HG03175 (cell line): ENCODE measurements around the gene UROC1.

ENCODE experiments used
- ATAC-seq: cut with Tn5 transposase; IDR thresholded peaks from one replicate; pipeline ENCODE4 v1.9.1; 2021; ENCODE audit warnings: mild to moderate bottlenecking, moderate library complexity; ENCODE audit not compliant: unreplicated experiment

UROC1 gene

DNA sequence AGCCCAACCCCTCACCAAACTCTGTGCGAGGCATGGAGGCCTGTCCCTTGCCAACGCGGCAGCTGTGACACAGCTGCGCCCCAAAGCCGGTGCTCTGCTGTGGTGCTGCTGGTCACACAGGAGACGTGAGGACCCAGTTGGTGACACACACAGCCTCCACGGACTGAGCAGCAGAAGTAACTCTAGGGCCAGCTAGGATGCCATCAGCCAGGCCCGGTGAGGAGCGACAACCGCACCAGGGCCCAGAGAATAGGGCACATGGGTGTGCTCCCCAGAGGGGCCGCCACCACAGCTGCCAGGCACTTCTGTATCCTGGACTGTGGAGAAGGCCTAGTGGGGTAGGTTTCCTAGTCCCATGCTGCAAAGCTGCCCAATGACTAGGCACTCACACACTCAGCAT, 52.6 kb downstream of the UROC1 start:
- ATAC-seq = no peak

DNA sequence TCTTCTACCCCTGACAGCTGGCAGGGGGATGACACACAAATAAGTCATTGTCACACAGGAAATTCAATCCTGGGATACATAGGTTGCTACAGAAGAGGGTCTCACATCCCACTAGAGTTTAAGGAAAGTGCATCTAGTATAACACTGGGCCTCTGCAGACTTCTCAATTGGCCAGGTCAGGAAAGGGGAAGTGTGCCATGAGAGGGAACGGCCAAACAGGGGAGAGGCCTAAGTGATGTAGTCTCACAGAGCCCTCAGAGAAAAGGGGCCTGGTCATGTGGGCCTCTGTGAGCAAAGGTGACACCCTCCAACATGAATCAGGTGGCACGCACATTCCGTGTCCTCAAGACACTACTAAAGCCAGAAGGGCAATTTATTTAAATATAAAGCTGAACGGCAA, 53.1 kb downstream of the UROC1 start:
- no peak for ATAC-seq

DNA sequence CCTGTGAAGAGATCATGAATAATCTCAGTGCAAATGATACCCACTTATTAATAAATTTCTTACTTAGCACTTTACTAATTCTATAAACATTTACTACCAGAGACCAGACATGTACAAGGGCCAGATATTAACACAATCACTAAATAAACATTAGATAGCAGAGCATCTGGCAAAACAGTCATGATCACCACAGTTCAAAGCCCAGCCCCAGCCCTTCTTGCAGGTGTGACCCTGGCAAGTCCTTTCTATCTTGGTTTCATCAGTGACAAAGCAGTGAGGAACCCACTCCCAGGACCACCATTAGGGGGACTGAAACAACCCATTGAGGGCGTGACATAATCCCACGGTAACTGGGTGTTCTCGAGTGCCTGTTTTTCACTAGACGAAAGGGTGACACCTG, 53.5 kb downstream of the UROC1 start:
- no peak for ATAC-seq

DNA sequence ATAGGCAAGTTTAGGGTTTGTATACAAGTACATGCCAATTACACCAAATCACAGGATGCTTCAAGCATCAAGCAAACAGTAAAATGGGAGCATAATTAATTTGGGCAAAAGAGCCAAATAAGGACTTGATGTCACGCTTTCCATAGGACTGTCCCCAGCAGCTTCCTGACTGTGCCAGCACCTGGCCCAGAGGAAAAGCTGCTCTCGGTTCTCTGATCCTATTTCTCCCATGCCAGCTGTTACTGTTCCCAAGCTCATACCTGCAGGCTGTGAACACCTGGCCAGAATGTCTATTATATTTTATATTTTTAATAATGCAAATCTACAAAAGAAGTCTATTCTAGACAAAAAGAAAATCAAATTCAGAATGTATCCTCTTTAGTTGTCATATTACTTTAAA, 54.1 kb downstream of the UROC1 start:
- no peak for ATAC-seq

DNA sequence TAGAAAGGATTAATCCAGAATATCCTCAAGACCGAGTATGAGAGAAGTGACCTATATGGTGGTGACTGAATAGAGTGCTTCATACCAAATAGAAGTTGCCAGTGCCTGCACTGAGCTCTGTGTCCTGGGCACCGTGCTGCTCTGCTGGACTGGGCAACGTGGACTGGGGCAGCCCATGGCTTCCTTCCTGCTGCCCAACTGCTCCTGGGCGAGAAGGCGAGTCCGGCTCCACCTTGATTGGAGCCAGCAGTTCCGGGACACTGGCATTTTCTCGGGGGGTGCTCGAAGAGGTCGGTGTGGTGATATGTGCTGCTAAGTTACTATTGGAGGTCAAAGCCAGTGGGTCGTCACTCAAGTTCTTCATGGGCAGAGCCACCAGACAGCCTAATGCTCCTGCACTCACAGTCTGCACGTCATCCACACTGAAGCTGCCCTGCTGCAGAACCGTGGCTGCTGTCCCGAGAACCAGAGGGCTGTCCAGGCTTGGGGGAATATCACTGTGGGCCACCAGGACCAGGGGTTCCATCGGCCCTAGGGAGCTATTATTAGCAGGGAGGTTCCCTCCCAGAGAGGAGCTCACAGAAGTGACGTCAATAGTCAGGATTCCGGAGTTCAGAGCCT, 56.0 kb downstream of the UROC1 start:
- no peak for ATAC-seq

DNA sequence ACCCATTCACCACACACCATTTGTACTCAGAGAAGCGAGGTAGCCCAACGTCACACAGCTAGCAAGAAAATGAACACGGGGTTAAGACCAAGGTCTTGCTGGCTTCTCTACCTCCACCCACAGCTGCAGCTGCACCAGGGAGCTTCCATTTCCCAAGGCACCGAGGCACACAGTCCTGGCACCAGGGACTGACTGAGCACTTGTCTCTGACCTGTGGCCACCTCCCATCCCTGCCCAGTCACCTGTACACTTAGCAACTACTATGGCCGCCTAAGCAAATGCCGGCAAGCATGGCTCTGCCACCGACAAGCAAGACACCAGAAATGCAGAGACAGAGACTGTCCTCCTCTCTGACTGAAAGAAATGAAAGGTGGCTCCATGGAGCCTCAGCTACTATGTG, 57.2 kb downstream of the UROC1 start:
- ATAC-seq = no peak

DNA sequence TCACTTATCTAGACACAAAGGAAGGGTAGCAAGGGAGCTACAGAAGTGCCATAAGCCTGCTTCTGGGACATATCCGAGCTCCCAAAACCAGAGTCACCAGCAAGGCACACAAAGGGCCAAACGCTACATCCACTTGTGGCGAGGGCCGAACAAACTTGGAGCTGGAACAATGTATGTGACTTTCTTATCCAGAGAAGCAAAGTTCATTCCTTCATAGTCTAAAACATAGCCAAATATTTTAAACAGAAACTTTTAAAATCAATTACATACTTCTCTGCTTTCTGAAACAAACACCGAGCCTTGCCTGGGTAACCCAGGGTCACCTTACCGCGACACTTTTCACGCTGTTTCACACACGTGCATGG, 57.8 kb downstream of the UROC1 start:
- ATAC-seq = no peak

DNA sequence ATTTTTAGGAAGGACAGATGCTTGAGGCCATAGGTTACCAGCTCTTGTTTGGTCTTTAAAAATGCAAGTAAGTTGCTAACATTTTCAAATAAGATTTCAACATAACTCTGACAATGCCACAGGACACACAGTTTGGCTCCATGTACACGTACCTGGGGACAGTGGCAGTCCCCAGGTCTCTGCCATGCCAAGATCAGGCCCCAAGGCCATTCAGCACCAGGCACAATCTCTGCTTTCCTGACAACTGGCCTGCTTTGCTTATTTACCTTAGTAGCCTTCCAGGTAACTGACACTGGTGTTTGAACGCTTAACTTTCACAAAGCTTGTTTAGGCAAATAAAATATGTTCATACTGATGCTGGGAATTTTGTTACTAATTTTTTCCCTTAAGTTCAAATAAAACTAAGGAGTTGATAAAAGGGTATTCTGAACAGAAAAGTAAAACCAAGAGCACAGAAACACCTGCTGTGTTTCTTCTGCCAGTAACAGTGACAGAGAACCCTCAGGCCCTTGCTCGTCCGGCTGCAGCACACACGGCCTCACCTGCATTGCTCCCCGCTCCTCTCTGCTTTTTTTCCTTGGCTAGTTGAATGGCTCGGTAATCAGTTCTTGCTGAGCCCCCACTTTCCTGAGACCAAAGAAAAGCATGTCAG, 58.3 kb downstream of the UROC1 start:
- no peak for ATAC-seq

DNA sequence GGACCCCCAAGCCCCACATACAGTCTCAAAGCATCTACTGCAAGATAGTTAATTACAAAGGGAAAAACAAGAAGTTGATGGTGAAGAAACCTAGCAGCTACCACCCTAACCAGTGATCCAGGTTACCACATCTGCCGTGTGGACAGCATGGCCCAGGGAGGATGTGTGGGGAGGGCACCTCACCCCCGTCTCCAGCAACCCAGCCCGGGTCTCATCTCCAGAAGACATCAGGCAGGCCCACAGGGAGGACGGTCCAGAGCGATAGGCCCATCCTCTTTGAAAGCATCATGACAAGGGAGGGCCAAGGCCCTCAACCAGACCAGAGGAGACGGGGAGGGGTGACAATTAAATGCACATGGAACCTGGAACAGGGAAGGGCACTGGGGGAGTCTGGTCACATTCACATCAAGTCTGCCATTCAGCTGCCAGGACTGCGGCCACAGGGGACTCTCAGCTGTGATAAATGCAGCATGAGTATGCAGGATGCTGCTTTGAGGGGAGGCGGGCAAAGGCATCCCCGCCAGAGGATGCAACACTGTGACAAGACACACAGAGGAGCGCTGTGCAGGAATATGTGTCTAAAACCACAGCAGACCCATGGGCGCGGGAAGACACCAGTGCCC, 60.7 kb downstream of the UROC1 start:
- ATAC-seq = no peak

DNA sequence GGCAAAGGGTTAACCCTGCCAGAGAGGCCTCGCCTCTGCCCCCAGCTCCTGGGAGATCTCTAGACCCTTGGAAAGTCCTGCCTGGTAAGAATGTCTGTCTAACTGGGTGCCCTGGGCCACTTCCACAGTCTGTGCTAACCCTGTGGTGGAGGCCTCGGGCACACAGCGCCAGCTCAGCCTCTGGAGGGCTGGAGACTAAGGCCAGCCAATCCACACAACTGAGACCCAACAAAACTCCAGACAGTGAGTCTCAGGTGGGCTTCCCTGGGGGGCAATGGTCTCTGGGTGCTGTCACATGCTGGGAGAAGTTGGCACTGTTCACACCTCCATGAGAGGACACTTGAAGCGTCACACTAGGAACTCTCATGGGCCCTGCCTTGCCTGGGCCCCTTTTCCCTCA, 61.4 kb downstream of the UROC1 start:
- no peak for ATAC-seq

DNA sequence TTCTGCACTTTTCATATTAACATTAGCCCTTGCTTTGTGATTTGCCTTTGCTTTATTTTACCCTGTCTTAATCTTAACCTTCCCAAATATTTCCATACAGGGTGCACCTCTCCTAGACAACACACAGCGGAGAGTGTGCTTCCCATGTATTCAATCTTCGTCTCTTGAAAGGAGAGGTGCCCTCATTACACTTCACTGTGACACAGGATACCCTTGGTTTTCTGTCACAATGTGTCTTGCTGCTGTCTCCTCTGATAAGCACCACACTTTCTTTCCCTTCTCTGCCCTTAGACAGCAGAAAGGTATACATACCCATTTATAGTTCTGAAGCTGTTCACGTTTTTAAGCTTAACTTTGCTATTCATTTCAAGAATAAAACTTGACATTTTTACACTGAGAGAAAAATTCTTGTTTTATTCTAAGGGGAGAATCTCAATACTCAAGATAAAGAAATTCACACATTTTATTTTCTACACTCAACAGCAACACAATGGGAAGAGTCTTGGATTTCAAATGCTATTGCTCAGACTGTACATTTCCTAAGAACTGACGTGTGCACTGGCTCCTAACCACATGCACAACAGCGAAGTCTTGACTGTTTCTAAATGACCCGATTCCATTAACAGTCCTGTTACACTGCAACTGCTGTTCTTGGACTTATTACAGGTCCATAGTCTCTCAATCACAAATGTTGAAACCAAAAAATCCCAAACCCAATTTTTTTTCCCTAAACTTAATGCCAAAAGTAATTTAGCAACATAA, 63.0 kb downstream of the UROC1 start:
- ATAC-seq = no peak

DNA sequence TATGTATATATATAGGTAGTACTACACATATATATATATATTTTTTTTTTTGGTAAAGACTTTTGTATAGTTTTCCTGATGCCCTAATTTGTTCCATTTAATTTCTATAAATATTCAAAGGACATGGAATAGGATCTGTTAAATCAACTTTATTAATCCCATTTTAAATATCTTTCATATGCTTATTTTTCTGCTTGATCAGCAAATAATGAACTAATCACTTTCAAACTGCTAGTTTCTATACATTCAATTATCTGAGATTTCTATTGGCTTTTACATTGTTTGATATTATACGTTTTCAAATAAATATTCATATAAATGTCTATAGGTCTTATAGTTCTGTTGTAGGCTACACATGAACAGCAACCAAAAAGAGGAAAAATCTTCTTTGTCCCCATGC, 63.5 kb downstream of the UROC1 start:
- ATAC-seq = no peak

DNA sequence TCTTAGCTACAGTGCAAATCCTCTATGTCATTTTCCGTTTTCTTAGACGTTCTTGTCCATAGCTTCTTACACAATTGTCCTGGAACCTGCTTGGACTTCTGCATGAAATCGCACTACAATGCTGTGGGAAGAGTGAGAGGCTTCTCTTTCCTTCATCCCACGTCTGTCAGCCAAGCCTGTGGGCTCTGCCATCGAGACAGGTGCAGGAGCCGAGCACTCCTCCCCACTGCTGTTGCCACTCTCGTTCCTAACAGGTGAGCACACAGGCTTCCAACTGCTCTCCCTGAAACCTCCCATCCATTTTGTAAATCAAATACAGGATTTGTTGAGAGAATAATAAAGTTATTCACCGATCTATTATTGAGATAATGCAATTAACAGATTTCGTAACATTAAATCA, 65.4 kb downstream of the UROC1 start:
- no peak for ATAC-seq

DNA sequence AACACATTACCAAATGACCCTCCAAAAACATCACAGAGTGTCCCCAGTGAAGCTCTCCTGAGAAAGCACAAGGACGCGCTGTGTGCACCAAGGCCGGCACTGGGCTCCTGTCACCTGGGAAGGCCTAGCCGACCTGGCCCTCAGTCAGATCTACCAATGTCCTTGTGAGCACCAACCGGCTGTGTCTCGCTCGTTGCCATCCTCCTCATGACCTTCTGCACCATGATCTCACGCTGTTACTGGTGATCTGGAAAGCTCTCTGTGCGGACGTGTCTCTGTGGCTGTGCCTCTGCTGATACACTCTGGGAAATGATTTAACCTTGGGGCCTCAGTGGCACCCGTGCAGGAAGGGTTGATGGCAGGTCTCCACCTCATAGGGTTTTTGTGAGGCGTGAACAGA, 66.1 kb downstream of the UROC1 start:
- no peak for ATAC-seq

DNA sequence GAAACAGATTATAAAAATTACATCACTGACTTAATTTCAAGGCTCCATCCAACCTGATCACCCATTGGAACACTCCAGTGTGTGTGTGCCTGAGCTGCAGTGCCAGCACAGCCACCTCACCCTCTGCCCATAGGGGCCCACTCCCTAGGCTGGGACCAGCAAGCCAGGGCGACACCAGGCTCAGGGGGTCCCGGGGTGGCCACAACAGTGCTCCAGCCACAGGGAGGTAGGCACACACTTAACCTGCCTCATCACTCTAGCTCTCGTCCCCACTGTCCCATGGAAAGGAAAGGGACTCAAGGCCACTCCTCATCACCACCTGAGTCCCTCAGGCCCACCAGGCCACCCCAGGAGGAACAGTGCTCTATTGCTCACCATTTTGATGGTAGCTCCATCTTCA, 66.8 kb downstream of the UROC1 start:
- ATAC-seq = no peak

DNA sequence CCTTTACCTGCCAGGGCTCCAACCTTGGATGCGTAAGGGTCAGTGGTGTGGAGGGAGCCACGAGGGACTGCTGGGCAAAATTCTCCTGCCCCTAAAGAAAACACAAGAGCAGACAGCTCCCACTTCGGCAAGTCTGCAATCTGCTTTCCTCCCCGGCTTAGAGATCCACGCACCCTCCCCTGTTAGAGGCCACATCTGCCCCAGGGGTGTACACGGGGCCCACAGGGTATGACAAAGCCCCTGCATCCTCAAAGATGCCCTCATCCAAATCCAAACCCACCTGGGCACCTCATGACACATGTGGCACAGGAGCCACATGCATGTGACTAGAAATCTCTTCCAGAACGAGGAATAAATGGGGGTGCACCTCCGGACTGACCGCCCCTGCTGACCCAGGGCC, 67.4 kb downstream of the UROC1 start:
- no peak for ATAC-seq

DNA sequence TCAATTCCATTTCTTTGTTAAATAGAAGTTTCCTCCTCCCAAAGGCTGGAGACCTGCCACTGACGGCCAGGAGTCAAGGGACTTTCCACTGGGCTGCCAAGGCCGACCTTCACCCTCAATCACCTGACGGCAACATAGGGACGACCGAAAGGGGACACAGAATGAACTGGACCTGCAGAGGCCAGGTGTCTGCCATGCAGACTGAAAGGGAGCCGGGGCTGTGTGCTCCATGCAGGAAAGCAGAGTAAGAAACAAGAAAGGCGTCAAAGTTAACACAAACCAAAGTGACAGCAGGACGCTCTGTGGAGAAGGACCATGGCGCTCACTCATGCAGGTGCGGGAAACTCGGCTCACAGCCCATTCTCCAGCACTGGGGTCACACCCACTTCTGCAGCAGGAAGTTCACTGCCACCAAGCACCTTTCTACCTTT, 67.9 kb downstream of the UROC1 start:
- ATAC-seq = no peak

DNA sequence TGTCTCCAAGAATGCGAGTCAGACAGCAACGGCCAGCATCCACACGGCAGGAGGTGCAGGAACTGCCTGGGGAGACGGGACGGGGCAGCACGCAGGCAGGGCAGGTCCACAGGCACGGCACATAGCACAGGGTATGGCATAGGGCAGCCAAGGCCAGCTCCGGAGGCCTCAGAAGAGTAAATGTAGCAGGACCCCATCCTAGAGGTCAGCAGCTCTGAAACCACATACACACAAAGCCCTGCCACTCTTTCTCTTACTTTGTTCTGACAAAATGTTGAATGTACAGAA, 68.7 kb downstream of the UROC1 start:
- no peak for ATAC-seq

DNA sequence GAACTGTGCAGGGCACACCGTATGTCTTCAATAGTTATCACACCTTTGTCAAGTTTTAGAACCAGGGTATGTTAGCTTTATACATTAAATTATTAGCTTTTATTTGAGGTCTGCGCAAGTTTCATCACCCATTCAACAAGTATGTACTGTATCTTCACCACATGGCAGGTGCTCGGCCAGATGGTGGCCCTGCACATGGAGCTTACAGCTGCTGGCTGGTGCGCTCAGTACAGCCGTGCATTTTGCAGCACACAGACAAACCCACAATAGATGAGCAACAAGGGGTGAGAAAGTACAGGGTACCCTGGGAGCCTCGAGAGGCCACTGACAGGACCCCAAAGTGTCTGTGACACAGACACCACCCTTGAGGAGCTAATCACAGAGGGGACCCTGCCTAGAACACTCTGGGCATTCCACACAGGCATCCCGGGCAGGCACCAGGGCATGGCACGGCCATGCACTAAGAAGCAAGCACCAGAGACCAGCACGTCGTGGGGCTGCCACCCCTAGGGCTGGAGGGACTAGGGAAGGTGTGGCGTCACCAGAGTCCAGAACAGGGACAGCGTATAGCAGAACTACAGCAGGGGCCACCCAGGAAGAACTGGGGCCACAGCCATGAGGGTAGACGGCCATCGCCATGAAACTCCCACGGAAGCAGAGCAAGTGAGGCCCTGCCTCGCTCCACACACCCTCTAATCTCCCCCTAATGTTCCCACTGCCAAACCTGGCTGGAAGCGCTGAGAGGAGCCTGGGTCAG, 69.3 kb downstream of the UROC1 start:
- no peak for ATAC-seq

DNA sequence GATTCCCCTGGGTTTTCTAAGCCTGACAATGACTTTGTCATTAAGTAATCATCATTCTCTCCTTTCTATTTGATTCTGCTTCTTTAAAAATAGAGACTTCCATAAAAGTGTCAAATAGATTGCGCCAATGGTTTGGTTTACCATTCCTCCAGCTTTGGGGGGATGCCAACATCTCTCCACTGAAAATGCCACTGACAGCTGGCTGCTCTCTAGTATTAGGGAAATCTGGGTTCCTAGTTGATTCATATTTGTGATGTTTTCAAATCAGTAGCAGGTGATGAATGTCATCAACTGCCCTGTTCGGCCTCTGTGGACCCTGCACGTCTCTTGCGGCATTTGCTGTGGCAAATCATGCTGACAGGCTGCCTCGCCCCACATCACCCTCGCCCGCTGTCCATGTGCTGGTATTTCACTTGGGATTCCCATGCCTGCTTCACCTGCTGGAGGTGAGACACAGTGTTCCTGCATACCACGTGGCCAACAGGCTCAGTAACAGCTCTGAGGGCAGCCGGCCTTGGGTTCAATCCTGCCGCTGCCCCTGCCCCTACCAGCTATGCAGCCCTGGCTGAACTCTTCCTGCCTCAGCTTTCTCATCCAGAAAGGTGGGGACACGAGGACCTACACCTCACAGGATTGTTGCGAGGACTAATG, 70.0 kb downstream of the UROC1 start:
- no peak for ATAC-seq

DNA sequence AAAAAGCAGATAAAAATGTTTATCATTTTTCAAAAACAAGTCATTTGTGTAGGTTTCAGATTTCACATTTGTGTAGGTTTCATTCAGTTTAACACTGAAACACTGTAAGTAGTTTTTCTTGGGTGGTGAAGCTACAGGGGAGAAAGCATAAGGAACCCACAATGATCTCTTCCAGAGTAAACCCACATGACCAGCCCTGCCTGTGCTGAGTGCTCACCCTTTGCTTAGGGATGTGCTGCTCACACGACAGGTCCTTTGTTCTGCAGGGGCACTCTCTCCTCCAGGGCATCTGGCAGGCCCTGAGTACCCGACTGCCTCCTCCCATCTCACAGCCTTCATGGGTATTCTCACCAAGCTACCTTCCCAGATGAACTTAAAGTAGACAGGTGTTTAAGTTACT, 70.8 kb downstream of the UROC1 start:
- ATAC-seq = no peak
